ENCODE results near the gene GBA2.

DNA sequence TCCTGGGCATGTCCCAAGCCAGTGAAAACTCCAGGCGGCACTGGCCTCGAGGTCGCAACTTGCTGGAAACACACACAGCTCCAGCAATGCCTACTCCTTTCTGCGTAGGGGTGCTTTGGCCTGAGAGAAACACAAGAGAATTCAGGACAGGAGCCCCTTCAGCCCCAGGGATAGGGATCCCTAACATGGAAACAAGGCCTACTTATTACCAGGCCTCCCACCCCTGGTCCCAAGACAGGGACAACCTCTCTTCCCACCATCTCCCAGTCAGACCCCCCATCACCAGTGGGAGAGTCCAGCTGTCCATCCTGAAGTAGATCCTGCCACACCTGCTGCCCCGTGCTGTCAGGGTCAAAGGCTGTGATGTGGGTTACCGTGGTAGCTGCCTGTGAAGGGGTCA is 8.8 kb downstream of the GBA2 start:
- TF ChIP-seq POLR2AphosphoS5 (IDR thresholded peaks at IDR 0.05; ENCODE audit: low read depth, low read length) (no peak), TAF1 (IDR thresholded peaks at IDR 0.05; ENCODE audit: borderline replicate concordance, insufficient read depth, low read length) (no peak), SIN3A (IDR thresholded peaks at IDR 0.05; ENCODE audit: borderline replicate concordance, insufficient read depth, low read length) (no peak), FOXP2 (optimal IDR thresholded peaks at IDR 0.05; ENCODE audit: borderline replicate concordance, extremely low read depth, extremely low read length, insufficient read depth) (no peak)

Measured in PFSK-1 (cell line).